Loucy (cell line): ENCODE measurements around the gene CPLANE2.
"Not testable (repeated sequence)": the region's sequence is repeated elsewhere in the genome, so short reads cannot be mapped to it uniquely, and the experiment has no call there.

ENCODE experiments used
- H2AFZ ChIP-seq: fragments of 200-600 bp; sonication (generic); 2 replicates; pipeline ENCODE4 v1.6.0; 2016; ENCODE audit warnings: antibody characterized with exemption, mild to moderate bottlenecking, low read length, moderate library complexity
- H3F3A ChIP-seq: fragments of 200-600 bp; 2 replicates; pipeline ENCODE4 v1.6.0; 2016; ENCODE audit warnings: antibody characterized with exemption, low read depth, mild to moderate bottlenecking
- H3K27me3 ChIP-seq: fragments of 200-600 bp; sonication (generic); 2 replicates; pipeline ENCODE4 v1.6.1; 2014; ENCODE audit warnings: low read length, mild to moderate bottlenecking; ENCODE audit not compliant: insufficient read depth, poor library complexity, severe bottlenecking
- H3K36me3 ChIP-seq: fragments of 200-600 bp; sonication (generic); 2 replicates; pipeline ENCODE4 v1.6.1; 2016; ENCODE audit warnings: low read length; ENCODE audit not compliant: insufficient read depth
- H3K4me1 ChIP-seq: fragments of 200-600 bp; sonication (generic); 2 replicates; pipeline ENCODE4 v1.5.1; 2014; ENCODE audit warnings: low read length, mild to moderate bottlenecking; ENCODE audit not compliant: insufficient read depth, poor library complexity, severe bottlenecking
- H3K4me2 ChIP-seq: fragments of 200-600 bp; sonication (generic); 2 replicates; pipeline ENCODE4 v1.6.0; 2014; ENCODE audit warnings: antibody characterized with exemption, low read length, low read depth, mild to moderate bottlenecking; ENCODE audit not compliant: poor library complexity, severe bottlenecking
- H3K4me3 ChIP-seq: fragments of 200-600 bp; sonication (generic); 2 replicates; pipeline ENCODE4 v1.5.1; 2014; ENCODE audit warnings: low read length, mild to moderate bottlenecking, mixed read lengths; ENCODE audit not compliant: poor library complexity, severe bottlenecking
- H3K79me2 ChIP-seq: fragments of 200-600 bp; sonication (generic); 2 replicates; pipeline ENCODE4 v1.6.1; 2014; ENCODE audit warnings: low read length; ENCODE audit not compliant: insufficient read depth
- H3K9ac ChIP-seq: fragments of 200-600 bp; sonication (generic); 2 replicates; pipeline ENCODE4 v1.6.0; 2014; ENCODE audit warnings: mild to moderate bottlenecking, low read depth, low read length, moderate library complexity; ENCODE audit not compliant: poor library complexity, severe bottlenecking
- H3K9me2 ChIP-seq: fragments of 200-600 bp; sonication (generic); replicated peaks from 2 replicates; pipeline ENCODE4 v1.6.1; 2016; ENCODE audit warnings: low read depth, low read length, mixed read lengths
- H3K9me3 ChIP-seq: fragments of 200-600 bp; sonication (generic); 2 replicates; pipeline ENCODE4 v1.6.1; 2014; ENCODE audit warnings: mild to moderate bottlenecking, antibody characterized with exemption, low read length, low read depth; ENCODE audit not compliant: insufficient read depth
- H4K20me1 ChIP-seq: fragments of 200-600 bp; sonication (generic); 2 replicates; pipeline ENCODE4 v1.6.0; 2014; ENCODE audit warnings: antibody characterized with exemption, low read length, mild to moderate bottlenecking; ENCODE audit not compliant: insufficient read depth, poor library complexity, severe bottlenecking
- CTCF ChIP-seq: fragments of 200-600 bp; sonication (generic); conservative IDR thresholded peaks from 2 replicates; pipeline ENCODE4 v1.5.1; 2014; ENCODE audit warnings: mild to moderate bottlenecking, antibody characterized with exemption, low read length
- EZH2phosphoT487 ChIP-seq: fragments of 200-600 bp; IDR thresholded peaks from 2 replicates; pipeline ENCODE4 v1.6.1; 2018; ENCODE audit warnings: antibody characterized with exemption, mild to moderate bottlenecking, moderate library complexity, borderline replicate concordance

The CPLANE2 gene

GRCh38 chr1:16226129-16226489 lies 10.9 kb downstream of the CPLANE2 start:
- Histone ChIP-seq H3K4me2 (no peak overlapping the region), H3K9ac (no peak overlapping the region), H3K4me3 (no peak overlapping the region), H3K79me2 (no peaks in the 10 kb centered on the region), H3K4me1 (no peaks in the 10 kb centered on the region), H3K9me3 (no peaks in the 10 kb centered on the region), H3F3A (no peaks in the 10 kb centered on the region), H3K9me2 (no peaks in the 10 kb centered on the region), H3K36me3 (no peaks in the 10 kb centered on the region), H4K20me1 (no peaks in the 10 kb centered on the region), H2AFZ (no peak overlapping the region), H3K27me3 (no peaks in the 10 kb centered on the region)
- TF ChIP-seq EZH2phosphoT487 (no peak), CTCF (no peak)

DNA sequence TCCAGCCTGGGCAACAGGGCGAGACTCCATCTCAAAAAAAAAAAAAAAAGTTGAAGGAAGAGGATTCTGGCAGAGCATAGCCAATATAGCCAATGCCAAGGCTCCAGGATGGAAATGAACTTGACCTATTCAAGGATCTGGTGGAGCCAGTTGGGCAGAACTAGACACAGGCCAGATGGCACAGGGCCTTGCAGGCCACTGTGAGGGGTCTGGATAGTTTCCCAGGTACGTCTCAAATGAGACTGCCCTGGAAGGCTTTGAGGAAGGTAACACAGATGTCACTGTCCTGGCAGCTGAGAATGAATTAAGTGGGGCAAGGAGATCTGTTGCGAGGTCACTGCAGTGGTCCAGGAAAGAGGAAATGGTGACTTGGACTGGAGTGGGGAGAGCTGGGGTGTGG lies 12.5 kb downstream of the CPLANE2 start:
- Histone ChIP-seq H3K36me3 (no peaks in the 10 kb centered on the region), H4K20me1 (no peaks in the 10 kb centered on the region), H3K79me2 (no peaks in the 10 kb centered on the region), H3K4me3 (no peak overlapping the region), H2AFZ (no peak overlapping the region), H3K27me3 (no peaks in the 10 kb centered on the region), H3K4me1 (no peaks in the 10 kb centered on the region), H3K9me2 (no peaks in the 10 kb centered on the region), H3K9me3 (no peaks in the 10 kb centered on the region), H3K4me2 (no peak overlapping the region), H3K9ac (no peak overlapping the region), H3F3A (no peaks in the 10 kb centered on the region)
- TF ChIP-seq EZH2phosphoT487 = no peak
- no peak for TF ChIP-seq CTCF

DNA sequence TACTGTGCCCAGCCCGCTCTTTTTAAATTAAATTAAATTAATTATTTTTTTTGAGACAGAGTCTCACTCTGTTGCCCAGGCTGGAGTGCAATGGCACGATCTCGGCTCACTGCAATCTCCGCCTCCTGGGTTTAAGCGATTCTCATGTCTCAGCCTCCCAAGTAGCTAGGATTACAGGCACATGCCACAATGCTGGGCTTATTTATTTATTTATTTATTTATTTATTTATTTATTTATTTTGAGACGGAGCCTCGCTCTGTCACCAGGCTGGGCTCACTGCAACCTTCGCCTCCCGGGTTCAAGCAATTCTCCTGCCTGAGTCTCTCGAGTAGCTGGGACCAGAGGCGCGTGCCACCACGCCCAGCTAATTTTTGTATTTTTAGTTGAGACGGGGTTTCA lies 14.3 kb downstream of the CPLANE2 start:
- H4K20me1 ChIP-seq, H3K36me3 ChIP-seq, H3K9me2 ChIP-seq, H3K9me3 ChIP-seq, H3K4me3 ChIP-seq, H3K9ac ChIP-seq, H3K4me1 ChIP-seq, H3F3A ChIP-seq, H3K4me2 ChIP-seq, H3K27me3 ChIP-seq, H3K79me2 ChIP-seq, H2AFZ ChIP-seq: not testable (repeated sequence)

DNA sequence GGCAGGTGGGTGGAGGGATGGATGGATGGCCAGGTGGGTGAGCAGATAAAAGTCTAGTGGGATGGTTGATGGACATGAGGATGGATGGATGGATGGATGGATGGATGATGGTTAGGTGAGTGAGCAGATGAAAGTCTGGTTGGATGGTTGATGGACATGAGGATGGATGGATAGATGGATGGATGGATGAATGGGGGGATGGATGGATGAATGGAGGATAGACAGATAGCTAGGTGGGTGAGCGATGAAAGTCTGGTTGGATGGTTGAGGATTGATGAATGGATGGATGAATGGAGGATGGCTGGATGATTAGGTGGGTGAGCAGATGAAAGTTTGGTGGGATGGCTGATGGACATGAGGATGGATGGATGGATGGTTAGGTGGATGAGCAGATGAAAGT lies 15.5 kb downstream of the CPLANE2 start:
- Histone ChIP-seq H3F3A (no peaks in the 10 kb centered on the region), H3K79me2 (no peaks in the 10 kb centered on the region), H3K9ac (no peak overlapping the region), H2AFZ (no peak overlapping the region), H3K4me1 (no peaks in the 10 kb centered on the region), H3K9me3 (no peaks in the 10 kb centered on the region), H3K36me3 (no peaks in the 10 kb centered on the region), H3K4me3 (no peak overlapping the region), H3K27me3 (no peaks in the 10 kb centered on the region), H4K20me1 (no peaks in the 10 kb centered on the region), H3K4me2 (no peak overlapping the region), H3K9me2 (no peaks in the 10 kb centered on the region)
- TF ChIP-seq CTCF (no peak), EZH2phosphoT487 (no peak)
